Sigmoid colon (tissue), 7 donors: Measurements from ENCODE around the gene CD74. TPM values are rescaled to one million over a fixed set of nuclear protein-coding genes. Genes with fewer than 3 reads are reported as not detected.
A peak's percentile ranks its signal among the peaks of the same experiment; 100 is the strongest.

Experiments used
- DNase-seq: peaks from one replicate; pipeline ENCODE4 v3.0.0-alpha.2; 2019
- H3K27ac ChIP-seq, 4 donors: fragments of 200-600 bp; sonication (generic); one replicate each; pipeline ENCODE4 v1.5.1; 2016 to 2019; ENCODE audit warnings: mild to moderate bottlenecking in 1 of 4
- H3K27me3 ChIP-seq, 3 donors: fragments of 200-600 bp; sonication (generic); one replicate each; pipeline ENCODE4 v1.5.1; 2019; ENCODE audit warnings: mild to moderate bottlenecking in 1 of 3
- H3K36me3 ChIP-seq, 4 donors: fragments of 200-600 bp; sonication (generic); one replicate each; pipeline ENCODE4 v1.5.1; 2016 to 2019
- H3K4me1 ChIP-seq, 4 donors: fragments of 200-600 bp; sonication (generic); one replicate each; pipeline ENCODE4 v1.5.1; 2017 to 2019
- H3K4me3 ChIP-seq, 4 donors: fragments of 200-600 bp; sonication (generic); one replicate each; pipeline ENCODE4 v1.5.1; 2017 to 2019; ENCODE audit warnings: mild to moderate bottlenecking in 2 of 4, moderate library complexity in 1 of 4
- H3K9me3 ChIP-seq, 4 donors: fragments of 200-600 bp in 3 of 4; sonication (generic) in 3 of 4; one replicate each; pipeline versions ENCODE4 v1.5.1 to v1.6.1; 2013 to 2019
- EP300 ChIP-seq, 4 donors: sonication (generic); formaldehyde crosslinking; IDR thresholded peaks; one replicate each; pipeline ENCODE4 v1.6.1; 2017; ENCODE audit warnings: antibody characterized with exemption in 4 of 4
- POLR2A ChIP-seq, 2 donors: fragments of 450-650 bp; IDR thresholded peaks; one replicate each; pipeline ENCODE4 v1.6.1; 2016; ENCODE audit warnings: antibody characterized with exemption in 2 of 2, mild to moderate bottlenecking in 2 of 2, moderate library complexity in 2 of 2
- POLR2AphosphoS5 ChIP-seq, 4 donors: sonication (generic); formaldehyde crosslinking; IDR thresholded peaks; one replicate each; pipeline ENCODE4 v1.6.1; 2017; ENCODE audit warnings: antibody characterized with exemption in 4 of 4
- WGBS, 2 donors: extraction: QIAGEN DNeasy Blood & Tissue Kit; methylation state at CpG; one replicate each; pipeline ENCODE4 v1.1.7; 2013; 5-methylcytosine and 5-hydroxymethylcytosine counted together
- intact Hi-C: fragments of 100-400 bp; cut with DNase I; formaldehyde crosslinking; loops from one replicate; pipeline ENCODE4 v1.15.1; 2023
- polyA plus RNA-seq, 3 donors: library from polyadenylated mRNA; stranded (reverse); fragments of 200-250 nt; gene quantifications; one replicate each; pipeline ENCODE4 v1.2.3, GENCODE V29; 2013
- total RNA-seq, 4 donors: library from RNA; depleted of rRNA; stranded (reverse); fragments of >200 nt; gene quantifications; one replicate each; pipeline ENCODE4 v1.1.0, GENCODE V29; 2016
- TF ChIP-seq, protein P1 (sequence below), 4 experiments: fragments of 450-650 bp in 3 of 4; fragments of 200-600 bp in 1 of 4; IDR thresholded peaks; one replicate each; pipeline ENCODE4 v1.5.1; 2016 to 2019; ENCODE audit warnings: antibody characterized with exemption in 4 of 4, mild to moderate bottlenecking in 3 of 4, moderate library complexity in 2 of 4
- donor health status: healthy with polysubstance abuse.
- donor health status: Bipolar disorder and iron deficiency.
- donor health status: healthy.

CD74 gene
- total and polyA plus RNA-seq, 7 donors: 176 to 2,186 (median 216) TPM

DNA sequence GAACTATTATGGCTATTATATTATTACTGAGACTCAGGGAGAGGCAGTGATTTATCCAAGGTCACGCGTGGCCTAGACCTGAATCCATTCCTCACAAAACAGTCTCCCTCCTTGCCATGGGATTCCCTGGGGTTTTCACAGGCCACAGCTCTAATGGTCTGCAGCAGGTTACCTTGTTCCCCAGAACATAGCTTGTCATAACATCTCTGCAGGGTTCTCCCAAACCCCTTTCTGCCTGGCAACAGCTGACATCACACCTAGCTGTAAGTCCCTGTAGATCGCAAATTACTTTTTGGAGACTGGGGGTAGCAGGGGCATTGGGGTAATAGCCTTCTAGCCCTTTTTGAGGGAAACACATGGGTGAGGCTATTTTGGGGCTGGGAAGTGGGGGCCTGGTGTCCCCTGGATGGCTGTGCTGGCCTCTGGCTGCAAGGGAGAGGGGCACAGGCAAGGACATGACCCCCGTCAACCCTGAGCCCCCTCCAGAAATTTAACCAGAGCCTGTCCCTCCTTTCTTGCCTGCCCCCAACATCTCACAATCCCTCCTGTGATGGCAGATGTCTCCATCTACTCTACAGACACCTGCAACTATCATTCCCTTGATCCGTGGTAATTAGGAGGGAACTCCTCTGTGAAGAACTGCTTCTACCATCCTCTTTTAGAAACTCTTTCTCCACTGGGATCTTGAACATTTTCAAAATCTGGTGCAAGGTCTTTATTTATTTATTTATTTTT lies 1.3 kb downstream of the CD74 start:
- Histone ChIP-seq H3K4me3 (peak overlapping the region in 3 of 4 donors; percentile 38 to 48 (median 40)), H3K27ac (peak overlapping the region; percentile 73 to 83 (median 80)), H3K36me3 (no peaks in the 10 kb centered on the region), H3K4me1 (peaks cover 0 to 16% (median 7%) of the 10 kb centered on the region in 4 donors), H3K27me3 (no peaks in the 10 kb centered on the region), H3K9me3 (no peaks in the 10 kb centered on the region)
- intact Hi-C loops: no loop called here
- TF ChIP-seq POLR2AphosphoS5 (IDR thresholded peaks at IDR 0.05): peak in 1 of 4 donors; percentile 7
- TF ChIP-seq, protein P1, sequence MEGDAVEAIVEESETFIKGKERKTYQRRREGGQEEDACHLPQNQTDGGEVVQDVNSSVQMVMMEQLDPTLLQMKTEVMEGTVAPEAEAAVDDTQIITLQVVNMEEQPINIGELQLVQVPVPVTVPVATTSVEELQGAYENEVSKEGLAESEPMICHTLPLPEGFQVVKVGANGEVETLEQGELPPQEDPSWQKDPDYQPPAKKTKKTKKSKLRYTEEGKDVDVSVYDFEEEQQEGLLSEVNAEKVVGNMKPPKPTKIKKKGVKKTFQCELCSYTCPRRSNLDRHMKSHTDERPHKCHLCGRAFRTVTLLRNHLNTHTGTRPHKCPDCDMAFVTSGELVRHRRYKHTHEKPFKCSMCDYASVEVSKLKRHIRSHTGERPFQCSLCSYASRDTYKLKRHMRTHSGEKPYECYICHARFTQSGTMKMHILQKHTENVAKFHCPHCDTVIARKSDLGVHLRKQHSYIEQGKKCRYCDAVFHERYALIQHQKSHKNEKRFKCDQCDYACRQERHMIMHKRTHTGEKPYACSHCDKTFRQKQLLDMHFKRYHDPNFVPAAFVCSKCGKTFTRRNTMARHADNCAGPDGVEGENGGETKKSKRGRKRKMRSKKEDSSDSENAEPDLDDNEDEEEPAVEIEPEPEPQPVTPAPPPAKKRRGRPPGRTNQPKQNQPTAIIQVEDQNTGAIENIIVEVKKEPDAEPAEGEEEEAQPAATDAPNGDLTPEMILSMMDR (IDR thresholded peaks at IDR 0.05): no peak
- no peak for TF ChIP-seq POLR2A (IDR thresholded peaks at IDR 0.05)
- no peak for TF ChIP-seq EP300 (IDR thresholded peaks at IDR 0.05)
- WGBS, 2 donors: 43 to 77% methylated on average over 5 of the region's 5 CpGs
- no peak for DNase-seq

GRCh38 chr5:150410524-150411244 lies 2.0 kb downstream of the CD74 start:
- TF ChIP-seq EP300 (IDR thresholded peaks at IDR 0.05) (no peak), POLR2AphosphoS5 (IDR thresholded peaks at IDR 0.05) (peak in 1 of 4 donors; percentile 25)
- intact Hi-C loops: no loop called here
- Histone ChIP-seq H3K27me3 (no peaks in the 10 kb centered on the region), H3K4me1 (peaks cover 0 to 16% (median 7%) of the 10 kb centered on the region in 4 donors), H3K9me3 (no peaks in the 10 kb centered on the region), H3K27ac (peak overlapping the region; percentile 73 to 83 (median 80)), H3K36me3 (no peaks in the 10 kb centered on the region), H3K4me3 (peak overlapping the region in 3 of 4 donors; percentile 38 to 48 (median 40))
- DNase-seq: peak; percentile 88
- WGBS, 2 donors: 16 to 22% methylated on average over 4 of the region's 4 CpGs

DNA sequence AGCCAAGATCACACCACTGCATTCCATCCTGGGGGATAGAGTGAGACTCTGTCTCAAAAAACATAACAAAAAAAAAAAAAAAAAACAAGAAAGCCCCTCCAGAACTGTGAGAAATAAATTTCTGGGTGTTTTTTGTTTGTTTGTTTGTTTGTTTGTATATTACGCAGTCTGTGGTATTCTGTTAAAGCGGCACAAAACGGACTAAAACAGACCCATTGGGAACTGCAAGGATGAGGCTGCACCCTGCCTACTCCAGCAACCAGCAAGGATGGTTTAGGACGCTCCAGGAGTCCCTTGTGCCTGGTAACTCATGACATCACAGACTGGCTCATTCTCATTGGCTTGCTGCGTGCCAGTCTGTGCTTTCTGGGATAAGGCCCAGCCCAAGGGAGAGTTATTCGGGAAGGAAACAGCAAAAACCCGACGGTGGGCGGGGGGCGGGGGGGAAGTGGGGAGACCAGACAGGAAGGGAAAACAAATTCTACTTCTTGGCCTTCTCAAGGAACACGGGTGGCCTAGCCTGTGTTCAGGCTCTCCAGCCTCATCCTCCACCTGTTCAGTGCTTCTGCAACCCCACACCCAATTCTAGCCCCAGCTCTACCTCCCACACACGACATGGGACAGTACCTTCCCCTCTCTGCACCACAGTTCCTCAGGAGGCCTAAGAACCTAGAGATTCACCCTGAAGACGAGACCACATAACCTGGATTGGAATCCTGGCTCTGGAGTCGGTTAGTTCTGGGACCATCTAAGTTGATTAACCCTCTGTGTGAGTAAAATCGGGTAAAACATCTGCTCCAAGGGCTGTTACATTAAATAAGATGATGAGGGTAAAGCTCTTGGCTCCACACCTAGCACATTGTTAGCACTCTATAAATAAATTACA lies 2.8 kb downstream of the CD74 start:
- TF ChIP-seq POLR2AphosphoS5 (IDR thresholded peaks at IDR 0.05) (peak in 1 of 4 donors; percentile 36), POLR2A (IDR thresholded peaks at IDR 0.05) (no peak), EP300 (IDR thresholded peaks at IDR 0.05) (no peak)
- TF ChIP-seq, protein P1 (IDR thresholded peaks at IDR 0.05): no peak
- intact Hi-C loops: no loop called here
- Histone ChIP-seq H3K27ac (peak overlapping the region; percentile 73 to 83 (median 80)), H3K9me3 (no peaks in the 10 kb centered on the region), H3K36me3 (no peaks in the 10 kb centered on the region), H3K4me3 (peak overlapping the region in 3 of 4 donors; percentile 12 to 48 (median 22)), H3K27me3 (no peaks in the 10 kb centered on the region), H3K4me1 (peaks cover 0 to 16% (median 7%) of the 10 kb centered on the region in 4 donors)
- peak; percentile 91 for DNase-seq
- WGBS, 2 donors: 6 to 7% methylated on average over 15 of the region's 15 CpGs

GRCh38 chr5:150408231-150408943 lies 4.3 kb downstream of the CD74 start:
- 78 to 91% methylated on average over 8 of the region's 8 CpGs for WGBS, 2 donors
- Histone ChIP-seq H3K4me3 (no peak overlapping the region), H3K27ac (peak overlapping the region in 3 of 4 donors; percentile 21 to 83 (median 78)), H3K27me3 (no peaks in the 10 kb centered on the region), H3K4me1 (peaks cover 0 to 16% (median 7%) of the 10 kb centered on the region in 4 donors), H3K9me3 (no peaks in the 10 kb centered on the region), H3K36me3 (no peaks in the 10 kb centered on the region)
- intact Hi-C loops: no loop called here
- no peak for DNase-seq
- no peak for TF ChIP-seq POLR2A (IDR thresholded peaks at IDR 0.05)
- no peak for TF ChIP-seq EP300 (IDR thresholded peaks at IDR 0.05)
- no peak for TF ChIP-seq POLR2AphosphoS5 (IDR thresholded peaks at IDR 0.05)
- TF ChIP-seq, protein P1 (IDR thresholded peaks at IDR 0.05): no peak
